Pancreas (tissue), 10 donors: Measurements from ENCODE around the gene H1-8. TPM values are rescaled to one million over a fixed set of nuclear protein-coding genes. Genes with fewer than 3 reads are reported as not detected.

Source experiments
- ATAC-seq, 4 donors: fragments of 200-7000 bp; cut with Tn5 transposase; one replicate each; pipeline versions ENCODE4 v1.8.0 to v1.9.1; 2020; ENCODE audit warnings: mild to moderate bottlenecking in 4 of 4, moderate library complexity in 4 of 4
- DNase-seq, 6 donors: peaks; one replicate each; pipeline ENCODE4 v3.0.0-alpha.2; 2020
- FAIRE-seq: peaks from 2 replicates; lab custom pipeline; 2012; peaks lifted over from hg19 to GRCh38; lab: Jason Lieb, UNC
- H3K27ac ChIP-seq, 4 donors: fragments of 200-600 bp; sonication (generic); 1 replicate in 3 of 4; 2 replicates in 1 of 4; pipeline versions ENCODE4 v1.5.0 to v1.8.0; 2020
- H3K27me3 ChIP-seq, 4 donors: fragments of 200-600 bp; one replicate each; pipeline ENCODE4 v1.8.0; 2021
- H3K36me3 ChIP-seq, 3 donors: fragments of 200-600 bp; sonication (generic) in 1 of 3; one replicate each; pipeline versions ENCODE4 v1.5.0 to v1.8.0; 2020 to 2021
- H3K4me1 ChIP-seq, 3 donors: fragments of 200-600 bp; one replicate each; pipeline ENCODE4 v1.8.0; 2021
- H3K4me3 ChIP-seq, 4 donors: fragments of 200-600 bp; sonication (generic) in 2 of 4; one replicate each; pipeline versions ENCODE4 v1.5.0 to v1.8.0; 2020 to 2021
- H3K9me3 ChIP-seq, 4 donors: fragments of 200-600 bp; one replicate each; pipeline ENCODE4 v1.8.0; 2021
- whole genome bisulfite sequencing, 2 donors: extraction: QIAGEN DNeasy Blood & Tissue Kit; methylation state at CpG; one replicate each; pipeline ENCODE4 v1.1.7; 2013; 5-methylcytosine and 5-hydroxymethylcytosine counted together
- intact Hi-C, 3 donors: fragments of 100-400 bp; cut with DNase I; formaldehyde crosslinking; loops; one replicate each; pipeline versions ENCODE4 v1.11.1 to v1.14.2; 2022
- polyA plus RNA-seq, 2 donors: library from polyadenylated mRNA; stranded (reverse); fragments of 200-250 nt; gene quantifications; one replicate each; pipeline ENCODE4 v1.2.3, GENCODE V29; 2013
- total RNA-seq, 6 donors: library from RNA; stranded (reverse); fragmentation: NEBNext Ultra II Directional in 4 of 6; extraction: Animal tissue kit (Norgen Biotek cat#: 25700) in 4 of 6; gene quantifications; one replicate each; pipeline versions ENCODE4 v1.2.1 to v1.2.4, GENCODE V29; 2021 to 2023
- TF ChIP-seq, protein P1 (sequence below), 4 donors: fragments of 200-600 bp; sonication (generic) in 3 of 4; IDR thresholded peaks; one replicate each; pipeline versions ENCODE4 v1.5.0 to v1.8.0; 2021; ENCODE audit warnings: antibody characterized with exemption in 4 of 4
- donor health status: healthy with polysubstance abuse.
- donor health status: DM: no; HTN: no; CAD: no; lungs with moderate emphysema.
- donor health status: DM: no; HTN: no; CAD: no.
- donor health status: control.
- donor health status: control.
- donor health status: Bipolar disorder and iron deficiency.
- donor health status: DM: yes; HTN: yes; CAD: no.
- donor health status: DM: no; HTN: no; CAD: no.
- donor health status: DM: no; HTN: no; CAD: no.
- donor health status: DM: yes; HTN: yes; CAD: no.

The H1-8 gene
- total and polyA plus RNA-seq, 8 donors = not detected

DNA sequence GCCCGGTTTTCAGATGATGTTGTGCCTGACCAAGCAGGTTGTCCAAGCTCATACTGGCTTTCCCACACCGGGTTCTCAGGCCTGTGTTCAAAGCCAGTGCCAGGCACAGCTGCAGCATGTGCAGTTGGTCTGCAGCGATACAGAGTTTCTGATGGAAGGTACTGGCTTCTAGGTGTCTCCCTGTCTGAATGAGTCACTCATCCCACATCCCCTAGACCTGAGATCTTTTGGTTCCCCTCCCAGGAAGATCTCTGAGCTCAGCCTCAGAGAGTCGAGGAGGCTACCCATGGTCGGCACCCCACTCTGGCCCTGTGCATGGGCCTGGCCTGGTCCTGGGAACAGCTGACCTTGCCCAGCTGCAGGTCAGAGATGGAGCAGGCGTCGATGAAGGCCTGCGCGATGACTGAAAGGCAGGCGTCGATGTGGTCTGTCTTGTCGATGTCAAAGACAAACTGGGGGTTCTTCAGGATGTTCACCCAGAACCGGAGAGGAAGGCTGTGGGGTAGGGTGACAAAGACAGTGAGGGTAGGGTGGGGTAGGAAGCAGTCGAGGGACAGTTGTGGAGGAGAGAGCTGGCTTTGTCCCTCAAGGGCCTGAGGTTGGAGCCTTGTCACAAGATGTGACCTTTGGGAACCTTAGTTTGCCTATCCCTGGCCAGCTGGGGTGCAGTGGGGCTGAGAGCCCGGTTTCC is 15.3 kb downstream of the H1-8 start:
- Histone ChIP-seq H3K4me1 (no peaks in the 10 kb centered on the region), H3K4me3 (no peak overlapping the region), H3K36me3 (no peaks in the 10 kb centered on the region), H3K27ac (no peak overlapping the region), H3K9me3 (no peaks in the 10 kb centered on the region), H3K27me3 (no peaks in the 10 kb centered on the region)
- FAIRE-seq (no peak), ATAC-seq (no peak), DNase-seq (peak in 1 of 6 donors; percentile 40)
- TF ChIP-seq, protein P1, sequence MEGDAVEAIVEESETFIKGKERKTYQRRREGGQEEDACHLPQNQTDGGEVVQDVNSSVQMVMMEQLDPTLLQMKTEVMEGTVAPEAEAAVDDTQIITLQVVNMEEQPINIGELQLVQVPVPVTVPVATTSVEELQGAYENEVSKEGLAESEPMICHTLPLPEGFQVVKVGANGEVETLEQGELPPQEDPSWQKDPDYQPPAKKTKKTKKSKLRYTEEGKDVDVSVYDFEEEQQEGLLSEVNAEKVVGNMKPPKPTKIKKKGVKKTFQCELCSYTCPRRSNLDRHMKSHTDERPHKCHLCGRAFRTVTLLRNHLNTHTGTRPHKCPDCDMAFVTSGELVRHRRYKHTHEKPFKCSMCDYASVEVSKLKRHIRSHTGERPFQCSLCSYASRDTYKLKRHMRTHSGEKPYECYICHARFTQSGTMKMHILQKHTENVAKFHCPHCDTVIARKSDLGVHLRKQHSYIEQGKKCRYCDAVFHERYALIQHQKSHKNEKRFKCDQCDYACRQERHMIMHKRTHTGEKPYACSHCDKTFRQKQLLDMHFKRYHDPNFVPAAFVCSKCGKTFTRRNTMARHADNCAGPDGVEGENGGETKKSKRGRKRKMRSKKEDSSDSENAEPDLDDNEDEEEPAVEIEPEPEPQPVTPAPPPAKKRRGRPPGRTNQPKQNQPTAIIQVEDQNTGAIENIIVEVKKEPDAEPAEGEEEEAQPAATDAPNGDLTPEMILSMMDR (IDR thresholded peaks at IDR 0.05) = no peak
- intact Hi-C loops = no loop called here
- 87 to 88% methylated on average over 15 of the region's 15 CpGs for WGBS, 2 donors

DNA sequence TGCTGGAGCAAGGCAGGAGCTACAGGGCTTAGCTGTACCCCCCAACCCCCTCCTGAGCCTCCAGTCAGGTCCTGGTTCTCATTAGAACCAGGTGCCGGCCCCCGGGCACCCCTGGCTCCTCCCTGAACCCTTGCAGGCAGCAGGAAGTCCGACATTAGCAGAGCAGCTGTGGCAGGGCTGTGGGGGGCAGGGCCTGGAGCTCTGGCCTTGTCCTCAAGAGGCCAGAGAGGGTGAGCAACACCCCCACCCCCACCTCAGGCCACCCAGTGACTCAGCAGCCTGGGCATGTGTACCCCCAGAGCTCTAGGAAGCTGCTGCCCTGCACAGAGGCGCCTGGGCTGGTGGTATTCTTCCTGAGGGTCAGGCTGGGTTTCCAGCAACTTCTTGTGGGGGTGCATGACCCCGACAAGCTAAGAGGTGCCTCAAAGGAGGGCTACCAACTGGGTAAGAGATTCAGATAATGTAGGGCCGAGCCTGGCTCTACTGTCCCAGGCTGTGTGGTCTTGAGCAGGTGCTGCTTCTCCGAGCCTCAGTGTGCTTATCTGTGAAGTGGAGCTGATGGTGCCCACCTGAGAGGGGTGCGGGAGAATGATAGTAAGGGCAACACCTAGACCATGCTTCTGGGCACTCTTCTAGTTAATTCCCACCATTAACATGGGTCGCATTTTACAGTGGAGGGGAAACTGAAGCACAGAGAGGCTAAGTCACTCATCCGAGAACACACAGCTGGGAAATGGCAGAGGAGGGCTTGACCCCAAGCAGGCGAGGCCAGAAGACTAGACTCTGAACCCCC is 16.0 kb downstream of the H1-8 start:
- 80 to 88% methylated on average over 9 to 11 of the region's 11 CpGs for WGBS, 2 donors
- Histone ChIP-seq H3K4me1 (no peaks in the 10 kb centered on the region), H3K27ac (no peak overlapping the region), H3K36me3 (no peaks in the 10 kb centered on the region), H3K27me3 (no peaks in the 10 kb centered on the region), H3K4me3 (no peak overlapping the region), H3K9me3 (no peaks in the 10 kb centered on the region)
- DNase-seq (peak in 1 of 6 donors; percentile 56), FAIRE-seq (no peak), ATAC-seq (no peak)
- intact Hi-C loops = no loop called here
- TF ChIP-seq, protein P1 (IDR thresholded peaks at IDR 0.05) = no peak

DNA sequence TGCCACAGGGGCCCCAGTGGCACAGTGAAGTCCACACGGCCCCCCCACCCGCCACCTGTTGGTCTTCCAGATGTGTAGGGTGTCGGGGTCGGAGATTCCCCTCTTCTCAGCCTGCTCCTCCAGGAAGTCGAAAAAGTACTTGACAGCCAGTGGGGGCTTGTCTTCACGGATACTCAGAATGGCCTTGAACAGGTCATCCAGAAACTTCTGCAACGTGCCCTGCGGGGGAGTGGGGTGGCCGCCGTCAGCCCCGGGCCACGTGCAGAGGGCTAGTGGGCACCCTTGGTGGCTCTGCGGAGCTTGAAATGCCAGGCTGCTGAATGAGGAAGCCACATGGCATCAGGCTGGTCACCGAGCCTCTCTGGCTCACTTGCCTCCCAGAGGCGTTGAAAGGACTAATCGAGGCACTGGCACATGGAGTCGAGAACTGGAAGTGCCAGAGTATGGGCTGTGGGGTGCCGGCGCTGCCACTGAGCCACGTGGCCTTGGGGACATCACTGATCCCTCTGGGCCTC is 16.6 kb downstream of the H1-8 start:
- Histone ChIP-seq H3K36me3 (no peaks in the 10 kb centered on the region), H3K4me1 (no peaks in the 10 kb centered on the region), H3K27ac (no peak overlapping the region), H3K4me3 (no peak overlapping the region), H3K27me3 (no peaks in the 10 kb centered on the region), H3K9me3 (no peaks in the 10 kb centered on the region)
- WGBS, 2 donors = 84 to 89% methylated on average over 20 of the region's 20 CpGs
- TF ChIP-seq, protein P1 (IDR thresholded peaks at IDR 0.05) = no peak
- FAIRE-seq (no peak), DNase-seq (peak in 1 of 6 donors; percentile 54), ATAC-seq (no peak)
- intact Hi-C loops = no loop called here

DNA sequence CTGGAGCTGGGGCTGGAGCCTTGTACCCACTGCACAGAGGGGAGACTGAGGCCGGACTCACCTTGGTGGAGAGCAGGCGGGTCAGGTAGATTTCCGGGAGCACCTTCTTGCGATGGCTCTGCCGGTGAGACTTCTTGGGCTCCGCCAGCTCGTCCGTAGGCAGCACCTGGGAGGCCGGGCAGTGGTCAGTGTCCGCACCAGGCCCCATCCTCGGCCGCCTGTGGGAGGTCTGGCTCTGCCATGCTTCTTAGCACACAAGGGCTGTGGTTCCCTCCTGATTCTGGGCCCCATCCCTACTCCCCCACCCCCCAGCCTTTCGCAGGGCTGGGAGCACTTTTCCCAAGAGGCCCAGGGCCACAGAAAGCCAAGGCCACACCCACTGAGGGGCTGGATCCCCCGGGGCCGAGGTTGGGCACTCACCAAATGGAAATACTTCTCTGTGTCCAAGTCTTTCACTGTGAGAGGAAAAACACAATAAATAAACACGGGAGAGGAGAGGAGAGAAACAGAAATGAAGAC is 17.4 kb downstream of the H1-8 start:
- DNase-seq (peak in 2 of 6 donors; percentile 20 to 67), FAIRE-seq (no peak), ATAC-seq (no peak)
- Histone ChIP-seq H3K36me3 (no peaks in the 10 kb centered on the region), H3K9me3 (no peaks in the 10 kb centered on the region), H3K27ac (no peak overlapping the region), H3K4me1 (no peaks in the 10 kb centered on the region), H3K4me3 (no peak overlapping the region), H3K27me3 (no peaks in the 10 kb centered on the region)
- intact Hi-C loops = no loop called here
- TF ChIP-seq, protein P1 (IDR thresholded peaks at IDR 0.05) = no peak
- WGBS, 2 donors = 73 to 74% methylated on average over 16 of the region's 16 CpGs
